Fibroblast of lung (primary cell): ENCODE data around the gene KCNN3.

Source experiments
- CTCF ChIP-seq, 2 donors: IDR thresholded peaks in 1 of 2; conservative IDR thresholded peaks in 1 of 2; 1 replicate in 1 of 2; 2 replicates in 1 of 2; pipeline ENCODE4 v1.5.1; 2011 to 2012; ENCODE audit warnings: low read length in 2 of 2, control low read depth in 1 of 2, inconsistent platforms in 1 of 2, low read depth in 1 of 2, mild to moderate bottlenecking in 1 of 2
- EZH2 ChIP-seq: IDR thresholded peaks from 2 replicates; pipeline ENCODE4 v1.5.1; 2012; ENCODE audit warnings: low read length, control low read depth, mild to moderate bottlenecking; ENCODE audit errors: missing control alignments

GRCh38 chr1:154742606-154743005 is 127.5 kb downstream of the KCNN3 start:
- TF ChIP-seq CTCF (conservative IDR thresholded peaks at IDR 0.05 in 1 of 2, IDR thresholded peaks at IDR 0.05 in 1 of 2; ENCODE audit: low read depth in 1 of 2, low read length in 2 of 2): no peak
- no peak for TF ChIP-seq EZH2
